GM13977 (cell line): Measurements from ENCODE around the gene HAO1.
"Not testable (repeated sequence)": the region's sequence is repeated elsewhere in the genome, so short reads cannot be mapped to it uniquely, and the experiment has no call there.

Experiments used
- DNase-seq: peaks from one replicate; pipeline ENCODE4 v3.0.0; 2012; ENCODE audit warnings: low spot score
- CTCF ChIP-seq: IDR thresholded peaks from 2 replicates; pipeline ENCODE4 v1.5.1; 2012; ENCODE audit warnings: mild to moderate bottlenecking, control low read depth; ENCODE audit not compliant: insufficient read depth; ENCODE audit errors: extremely low read depth, missing control alignments
- in situ Hi-C: fragments of 300-500 bp; cut with MboI; formaldehyde crosslinking; loops from one replicate; pipeline ENCODE4 v1.12.0; 2022; ENCODE audit warnings: low sequenced_read_pairs, low pct_unique_long_range_greater_than_20kb, mixed read lengths, inconsistent platforms; ENCODE audit not compliant: unreplicated experiment

HAO1 gene

GRCh38 chr20:7841971-7842310 is 98.3 kb downstream of the HAO1 start:
- in situ Hi-C loops, result no loop called here
- DNase-seq, result no peak
- TF ChIP-seq CTCF, result no peak

GRCh38 chr20:7841291-7841970 is 98.8 kb downstream of the HAO1 start:
- no peak for DNase-seq
- no peak for TF ChIP-seq CTCF
- in situ Hi-C loops, result no loop called here

- no peak for DNase-seq
- in situ Hi-C loops, result no loop called here
- TF ChIP-seq CTCF, result no peak
Measured at GRCh38 chr20:7836076-7836475, 104.2 kb downstream of the HAO1 start.

- DNase-seq, in situ Hi-C loops: not testable (repeated sequence)
Measured at GRCh38 chr20:7834441-7834840, 105.8 kb downstream of the HAO1 start.
